KOPT-K1 (cell line): ENCODE measurements around the gene G6PD.
A peak's percentile ranks its signal among the peaks of the same experiment; 100 is the strongest.

ENCODE experiments used
- H3K27ac ChIP-seq: fragments of 200-600 bp; sonication (generic); 2 replicates; pipeline ENCODE4 v1.5.1; 2016; ENCODE audit warnings: antibody characterized with exemption, mild to moderate bottlenecking, low read depth, low read length; ENCODE audit not compliant: poor library complexity, severe bottlenecking
- H3K36me3 ChIP-seq: fragments of 200-600 bp; sonication (generic); 2 replicates; pipeline ENCODE4 v1.5.1; 2017; ENCODE audit warnings: antibody characterized with exemption, mild to moderate bottlenecking, low read length, moderate library complexity; ENCODE audit not compliant: insufficient read depth
- H3K9me3 ChIP-seq: fragments of 200-600 bp; sonication (generic); 2 replicates; pipeline ENCODE4 v1.5.1; 2017; ENCODE audit warnings: antibody characterized with exemption, low read length, mild to moderate bottlenecking; ENCODE audit not compliant: insufficient read depth, poor library complexity, severe bottlenecking

The G6PD gene

GRCh38 chrX:154531626-154532025, 15.0 kb downstream of the G6PD start:
- Histone ChIP-seq H3K9me3 (no peaks in the 10 kb centered on the region), H3K27ac (no peak overlapping the region), H3K36me3 (peaks cover 44% of the 10 kb centered on the region)

DNA sequence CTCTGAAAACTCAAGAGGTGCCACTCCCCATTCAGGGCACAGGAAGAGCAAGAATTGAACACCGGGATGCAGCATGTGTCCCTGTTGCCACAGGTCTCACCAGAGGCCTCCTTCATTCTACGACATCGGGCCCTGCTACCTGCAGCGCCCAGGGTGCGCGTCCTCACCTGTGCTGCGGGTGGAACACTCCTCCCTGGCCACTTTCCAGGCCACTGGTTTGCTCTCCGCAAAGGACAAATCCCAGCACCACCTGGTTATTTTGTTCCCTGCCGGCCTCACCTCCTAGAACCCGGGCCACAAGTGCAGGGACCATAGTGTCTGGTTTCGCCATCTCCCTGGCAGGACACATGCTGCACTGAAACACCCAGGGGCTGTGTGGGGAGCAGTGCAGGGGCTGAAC, 16.4 kb downstream of the G6PD start:
- no peaks in the 10 kb centered on the region for H3K9me3 ChIP-seq
- H3K27ac ChIP-seq = no peak overlapping the region
- peaks cover 37% of the 10 kb centered on the region for H3K36me3 ChIP-seq

DNA sequence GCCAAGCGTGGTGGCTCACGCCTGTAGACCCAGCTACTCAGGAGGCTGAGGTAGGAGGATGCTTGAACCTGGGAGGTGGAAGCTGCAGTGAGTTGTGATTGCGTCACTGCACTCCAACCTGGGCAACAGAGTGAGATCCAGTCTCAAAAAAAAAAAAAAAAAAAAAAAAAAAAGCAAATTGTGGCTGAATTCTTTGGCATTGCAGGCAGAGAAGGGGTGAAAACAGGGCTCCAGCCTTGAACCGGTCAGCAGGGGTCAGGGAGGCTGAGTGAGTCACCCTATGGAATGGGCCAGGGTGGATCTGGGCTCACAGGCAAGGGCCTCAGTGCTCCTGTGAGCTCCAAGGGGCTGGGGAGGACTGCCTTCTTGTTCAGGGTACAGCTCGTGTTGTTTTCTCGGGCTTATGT, 17.4 kb downstream of the G6PD start:
- Histone ChIP-seq H3K27ac (no peak overlapping the region), H3K9me3 (no peaks in the 10 kb centered on the region), H3K36me3 (peaks cover 28% of the 10 kb centered on the region)

GRCh38 chrX:154526901-154527675, 19.6 kb downstream of the G6PD start:
- Histone ChIP-seq H3K9me3 (no peaks in the 10 kb centered on the region), H3K27ac (no peak overlapping the region), H3K36me3 (peaks cover 8% of the 10 kb centered on the region; the same call in 1 of the 2 replicates)

- Histone ChIP-seq H3K27ac (no peak overlapping the region), H3K36me3 (peaks cover 4% of the 10 kb centered on the region; the same call in 1 of the 2 replicates), H3K9me3 (no peaks in the 10 kb centered on the region)
These were observed 20.8 kb downstream of the G6PD start for GRCh38 chrX:154525606-154526490.

GRCh38 chrX:154519389-154519788, 27.3 kb downstream of the G6PD start:
- Histone ChIP-seq H3K36me3 (no peaks in the 10 kb centered on the region), H3K27ac (no peak overlapping the region), H3K9me3 (no peaks in the 10 kb centered on the region)

GRCh38 chrX:154517101-154517781, 29.4 kb downstream of the G6PD start:
- Histone ChIP-seq H3K36me3 (no peaks in the 10 kb centered on the region), H3K27ac (no peak overlapping the region), H3K9me3 (no peaks in the 10 kb centered on the region)

- peak overlapping the region; percentile 59 for H3K27ac ChIP-seq
- H3K9me3 ChIP-seq = no peaks in the 10 kb centered on the region
- H3K36me3 ChIP-seq = no peaks in the 10 kb centered on the region
These were observed 30.0 kb downstream of the G6PD start for GRCh38 chrX:154516656-154517100.

DNA sequence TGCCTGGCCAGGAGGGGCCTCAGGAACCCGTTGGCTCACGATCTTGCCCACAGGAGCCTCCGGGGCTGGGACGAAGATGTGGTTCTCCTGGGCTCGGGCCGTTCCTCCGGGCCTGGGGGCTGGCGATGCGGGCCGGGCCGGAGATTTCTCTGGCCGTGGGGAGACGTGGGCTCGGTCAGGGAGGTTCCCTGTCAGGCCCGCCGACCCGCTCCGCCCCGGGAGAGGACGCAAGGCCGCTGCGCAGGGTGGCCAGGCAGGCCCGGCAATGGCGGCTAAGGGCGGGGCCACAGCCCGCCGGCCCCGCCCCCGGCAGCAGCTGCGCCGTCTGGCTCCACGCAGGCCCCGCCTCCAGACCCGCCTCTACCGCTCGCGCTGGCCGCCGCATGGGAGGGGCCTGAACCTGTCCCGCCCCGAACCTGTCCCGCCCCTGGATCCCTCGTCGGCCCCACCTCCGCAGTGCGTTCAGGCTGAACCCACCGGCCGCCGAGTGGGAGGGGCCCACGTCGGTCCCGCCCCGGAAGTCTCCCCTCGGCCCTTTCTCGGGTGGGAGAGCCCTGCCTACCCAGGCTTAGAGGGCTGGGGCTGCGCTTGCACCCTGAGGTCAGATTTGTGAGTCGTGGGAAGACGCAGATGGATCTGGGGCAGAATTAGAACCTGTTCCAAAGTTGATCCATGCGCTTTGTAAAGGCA, 30.5 kb downstream of the G6PD start, which contains the start of gene FAM3A:
TSS of gene FAM3A (minus strand) at position 267 of the 690 bp plus-strand sequence. CDS start 460 bp downstream, outside the sequence.
- Histone ChIP-seq H3K36me3 (no peaks in the 10 kb centered on the region), H3K27ac (peak within 1 kb of the TSS; percentile 78), H3K9me3 (no peaks in the 10 kb centered on the region)

DNA sequence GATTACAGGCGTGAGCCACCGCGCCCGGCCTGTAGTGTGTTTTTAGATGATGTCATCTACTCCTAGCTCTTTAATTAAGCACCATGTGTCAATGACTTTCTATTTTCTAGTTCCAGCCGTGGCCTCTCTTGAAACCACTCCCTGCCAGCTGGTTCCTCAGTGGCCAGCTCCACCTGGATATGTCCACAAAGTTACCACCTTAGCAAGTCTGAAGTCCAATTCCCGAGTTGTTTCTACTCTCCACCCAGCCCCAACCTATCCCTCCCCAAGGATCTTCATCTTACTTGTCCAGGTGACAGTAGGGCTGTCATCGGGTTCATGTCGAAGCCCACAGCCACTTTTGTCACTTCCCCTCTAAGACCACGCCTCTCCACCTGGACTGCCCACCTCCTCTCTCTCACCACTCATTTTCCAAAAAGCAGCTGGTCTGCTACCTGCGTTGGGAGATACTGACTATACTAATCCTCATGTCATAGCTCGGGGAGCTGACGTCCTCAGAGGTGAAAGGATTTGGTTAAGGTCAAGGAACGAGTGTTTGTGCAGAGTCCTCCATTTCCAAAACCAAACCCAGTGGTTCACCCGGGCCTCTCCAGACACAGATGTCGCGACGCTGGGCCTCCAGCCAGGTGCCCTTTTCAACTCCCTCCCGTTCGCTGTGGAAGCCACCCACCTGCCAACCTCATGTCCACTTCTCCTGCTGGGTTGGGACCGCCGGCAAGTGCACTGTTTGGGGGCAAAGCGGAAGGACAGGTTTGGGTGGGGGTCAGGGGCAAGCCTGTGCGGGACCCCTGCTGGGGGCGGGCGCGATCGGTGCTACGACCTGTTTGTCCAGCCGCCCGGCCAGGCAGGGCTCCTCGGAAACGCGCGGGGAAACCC, 31.3 kb downstream of the G6PD start:
- Histone ChIP-seq H3K9me3 (no peaks in the 10 kb centered on the region), H3K36me3 (no peaks in the 10 kb centered on the region), H3K27ac (peak overlapping the region; percentile 78)

GRCh38 chrX:154513716-154514115, 32.9 kb downstream of the G6PD start:
- no peaks in the 10 kb centered on the region for H3K9me3 ChIP-seq
- no peak overlapping the region for H3K27ac ChIP-seq
- H3K36me3 ChIP-seq = no peaks in the 10 kb centered on the region; the same call in 1 of the 2 replicates

DNA sequence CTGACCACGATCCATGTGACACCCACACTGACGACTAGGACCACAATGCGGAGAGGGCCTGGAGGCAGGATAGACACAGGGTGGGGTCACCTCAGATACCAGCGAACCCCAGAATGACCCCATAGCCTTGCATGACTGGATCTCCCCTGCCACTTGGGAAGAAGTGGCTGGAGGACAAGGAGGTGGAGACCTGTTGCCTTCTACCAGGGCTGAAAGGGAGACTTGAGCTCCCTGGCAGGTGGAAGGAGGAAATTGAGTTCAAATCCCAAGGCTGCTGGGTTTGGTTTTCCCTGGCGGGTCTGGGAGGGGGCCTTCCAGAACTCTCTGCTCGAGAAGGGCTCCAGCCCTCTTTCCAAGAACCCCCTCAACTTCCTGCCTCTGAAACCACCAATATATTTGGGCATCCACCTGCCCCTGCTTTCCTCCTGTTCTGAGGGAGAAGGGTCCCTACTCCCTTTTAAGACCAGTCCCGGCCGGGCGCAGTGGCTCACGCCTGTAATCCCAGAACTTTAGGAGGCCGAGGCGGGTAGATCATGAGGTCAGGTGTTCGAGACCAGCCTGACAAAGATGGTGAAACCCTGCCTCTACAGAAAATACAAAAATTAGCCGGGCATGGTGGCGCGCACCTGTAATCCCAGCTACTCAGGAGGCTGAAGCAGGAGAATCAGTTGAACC, 33.6 kb downstream of the G6PD start:
- no peaks in the 10 kb centered on the region for H3K9me3 ChIP-seq
- H3K36me3 ChIP-seq = no peaks in the 10 kb centered on the region; the same call in 1 of the 2 replicates
- no peak overlapping the region for H3K27ac ChIP-seq

- Histone ChIP-seq H3K27ac (peak overlapping the region; percentile 43), H3K9me3 (no peaks in the 10 kb centered on the region), H3K36me3 (no peaks in the 10 kb centered on the region; the same call in 1 of the 2 replicates)
These were observed 34.9 kb downstream of the G6PD start for GRCh38 chrX:154511761-154512160.
